Activated CD8-positive, alpha-beta memory T cell treated with anti-CD3 and anti-CD28 coated beads, Interleukin-2, amount 50 U/mL, for 24 hours (primary cell): ENCODE data around the gene LARGE2.
"Not testable (repeated sequence)": the region's sequence is repeated elsewhere in the genome, so short reads cannot be mapped to it uniquely, and the experiment has no call there.

Experiments used
- DNase-seq: peaks from one replicate; pipeline ENCODE4 v3.0.0-alpha.2; 2020; ENCODE audit errors: extremely low read depth

The LARGE2 gene

GRCh38 chr11:45895553-45896259 is 26.8 kb upstream of the LARGE2 start:
- DNase-seq, result no peak

GRCh38 chr11:45896422-45896984 is 26.0 kb upstream of the LARGE2 start:
- DNase-seq, result no peak

- no peak for DNase-seq
These were observed 24.9 kb upstream of the LARGE2 start for GRCh38 chr11:45897556-45897955.

GRCh38 chr11:45899086-45899447 is 23.4 kb upstream of the LARGE2 start:
- no peak for DNase-seq

- DNase-seq, result no peak
These were observed 22.8 kb upstream of the LARGE2 start for GRCh38 chr11:45899448-45900174.

- DNase-seq, result not testable (repeated sequence)
These were observed 22.2 kb upstream of the LARGE2 start for GRCh38 chr11:45900175-45900800.

- DNase-seq, result no peak
These were observed 21.4 kb upstream of the LARGE2 start for GRCh38 chr11:45900916-45901617.

GRCh38 chr11:45901626-45902025 is 20.8 kb upstream of the LARGE2 start:
- DNase-seq, result no peak

GRCh38 chr11:45902452-45903380 is 19.7 kb upstream of the LARGE2 start:
- no peak for DNase-seq

GRCh38 chr11:45904309-45904915 is 18.0 kb upstream of the LARGE2 start:
- no peak for DNase-seq

GRCh38 chr11:45905095-45905494 is 17.4 kb upstream of the LARGE2 start:
- DNase-seq, result no peak

- DNase-seq, result not testable (repeated sequence)
These were observed 16.9 kb upstream of the LARGE2 start for GRCh38 chr11:45905576-45905975.

- DNase-seq, result no peak
These were observed 16.3 kb upstream of the LARGE2 start for GRCh38 chr11:45906096-45906682.

- DNase-seq, result no peak
These were observed 15.4 kb upstream of the LARGE2 start, which contains the start of gene FREY1 for GRCh38 chr11:45906965-45907611. Gene FREY1 (minus strand): TSS chr11:45907271. CDS start chr11:45907245, 26 bp downstream.

- no peak for DNase-seq
These were observed 14.5 kb upstream of the LARGE2 start for GRCh38 chr11:45907911-45908370.

GRCh38 chr11:45909594-45910475 is 12.6 kb upstream of the LARGE2 start:
- DNase-seq, result no peak

- no peak for DNase-seq
These were observed 11.8 kb upstream of the LARGE2 start for GRCh38 chr11:45910623-45911022.

- no peak for DNase-seq
These were observed 8.9 kb upstream of the LARGE2 start for GRCh38 chr11:45913514-45913913.
